ENCODE results near the gene HMGCS2. TPM values are rescaled to one million over a fixed set of nuclear protein-coding genes. Genes with fewer than 3 reads are reported as not detected.

Gene HMGCS2
- total RNA-seq, 1 donor from 2014 or later = not detected

- Histone ChIP-seq H3F3A (ENCODE audit: low read depth) (no peaks in the 10 kb centered on the region), H2AFZ (replicated peaks) (no peak overlapping the region), H3K9me3 (ENCODE audit: low read depth) (no peaks in the 10 kb centered on the region), H3K36me3 (peaks cover 10% of the 10 kb centered on the region), H3K27ac (no peak overlapping the region), H4K20me1 (ENCODE audit: low read depth) (peaks cover 28% of the 10 kb centered on the region), H3K4me3 (no peak overlapping the region), H3K27me3 (no peaks in the 10 kb centered on the region), H3K4me2 (no peak overlapping the region), H3K79me2 (ENCODE audit: low read depth) (peaks cover 17% of the 10 kb centered on the region), H3K4me1 (no peaks in the 10 kb centered on the region), H3K9ac (no peak overlapping the region)
- Mint-ChIP-seq H3K4me3 (no peak overlapping the region), H3K9me3 (no peaks in the 10 kb centered on the region), H3K27ac (no peak overlapping the region), H3K4me1 (peaks cover 3% of the 10 kb centered on the region), H3K27me3 (ENCODE audit: insufficient read depth, low read depth) (peaks cover 5% of the 10 kb centered on the region), H3K36me3 (peaks cover 72% of the 10 kb centered on the region)
- no peak for DNase-seq (ENCODE audit: low spot score)
- TF ChIP-seq EZH2 (IDR thresholded peaks at IDR 0.05) (no peak), EZH2phosphoT487 (IDR thresholded peaks at IDR 0.05) (no peak), CTCF (IDR thresholded peaks at IDR 0.05) (no peak)
Observed at GRCh38 chr1:119725626-119726025, 43.1 kb downstream of the HMGCS2 start.

GRCh38 chr1:119724611-119725218 lies 44.0 kb downstream of the HMGCS2 start:
- Histone ChIP-seq H3K27me3 (no peaks in the 10 kb centered on the region), H3K36me3 (peaks cover 5% of the 10 kb centered on the region), H4K20me1 (ENCODE audit: low read depth) (peaks cover 37% of the 10 kb centered on the region), H3K9ac (no peak overlapping the region), H3K79me2 (ENCODE audit: low read depth) (peaks cover 26% of the 10 kb centered on the region), H3K4me2 (no peak overlapping the region), H3K9me3 (ENCODE audit: low read depth) (no peaks in the 10 kb centered on the region), H3K4me3 (no peak overlapping the region), H3K4me1 (no peaks in the 10 kb centered on the region), H2AFZ (replicated peaks) (no peak overlapping the region), H3K27ac (no peak overlapping the region), H3F3A (ENCODE audit: low read depth) (no peaks in the 10 kb centered on the region)
- H3K27me3 Mint-ChIP-seq (ENCODE audit: insufficient read depth, low read depth) = peaks cover 5% of the 10 kb centered on the region
- no peak for DNase-seq (ENCODE audit: low spot score)
- no peaks in the 10 kb centered on the region for H3K9me3 Mint-ChIP-seq
- no peak overlapping the region for H3K27ac Mint-ChIP-seq
- peaks cover 2% of the 10 kb centered on the region for H3K4me1 Mint-ChIP-seq
- no peak overlapping the region for H3K4me3 Mint-ChIP-seq
- peaks cover 72% of the 10 kb centered on the region for H3K36me3 Mint-ChIP-seq
- TF ChIP-seq CTCF (IDR thresholded peaks at IDR 0.05) (no peak), EZH2phosphoT487 (IDR thresholded peaks at IDR 0.05) (no peak), EZH2 (IDR thresholded peaks at IDR 0.05) (no peak)

- Histone ChIP-seq H2AFZ (replicated peaks) (no peak overlapping the region), H3K27ac (no peak overlapping the region), H3K9ac (no peak overlapping the region), H3K4me1 (peaks cover 4% of the 10 kb centered on the region), H3K79me2 (ENCODE audit: low read depth) (peaks cover 54% of the 10 kb centered on the region), H3K27me3 (no peaks in the 10 kb centered on the region), H3K9me3 (ENCODE audit: low read depth) (no peaks in the 10 kb centered on the region), H3K4me2 (no peak overlapping the region), H3F3A (ENCODE audit: low read depth) (no peaks in the 10 kb centered on the region), H4K20me1 (ENCODE audit: low read depth) (peaks cover 52% of the 10 kb centered on the region), H3K36me3 (no peaks in the 10 kb centered on the region), H3K4me3 (no peak overlapping the region)
- no peak for TF ChIP-seq EZH2phosphoT487 (IDR thresholded peaks at IDR 0.05)
- no peak for TF ChIP-seq CTCF (IDR thresholded peaks at IDR 0.05)
- no peak for TF ChIP-seq EZH2 (IDR thresholded peaks at IDR 0.05)
- peaks cover 57% of the 10 kb centered on the region for H3K36me3 Mint-ChIP-seq
- H3K27me3 Mint-ChIP-seq (ENCODE audit: insufficient read depth, low read depth) = no peaks in the 10 kb centered on the region
- no peaks in the 10 kb centered on the region for H3K9me3 Mint-ChIP-seq
- no peaks in the 10 kb centered on the region for H3K4me1 Mint-ChIP-seq
- no peak for DNase-seq (ENCODE audit: low spot score)
- H3K4me3 Mint-ChIP-seq = no peak overlapping the region
- no peak overlapping the region for H3K27ac Mint-ChIP-seq
Observed at GRCh38 chr1:119721896-119722295, 46.8 kb downstream of the HMGCS2 start.
